A549 (cell line): ENCODE results near the gene HAUS3.

Experiments
- CEBPB ChIP-seq, 2 experiments: fragments of >200 bp in 1 of 2; sonication (Bioruptor Twin) in 1 of 2; formaldehyde crosslinking in 1 of 2; IDR thresholded peaks; 2 replicates each; pipeline ENCODE4 v1.6.1; 2012 to 2016
- EP300 ChIP-seq, 2 experiments: fragments of >200 bp; sonication (Bioruptor Twin); formaldehyde crosslinking; IDR thresholded peaks; 2 replicates in 1 of 2; 3 replicates in 1 of 2; pipeline ENCODE4 v1.6.1; 2016 to 2017
- MAFK ChIP-seq: fragments of 450-650 bp; IDR thresholded peaks from 2 replicates; pipeline ENCODE4 v1.6.1; 2014; ENCODE audit not compliant: partially characterized antibody
- NR3C1 ChIP-seq: fragments of >200 bp; sonication (Bioruptor Twin); formaldehyde crosslinking; IDR thresholded peaks from 3 replicates; pipeline ENCODE4 v1.6.1; 2017
- RCOR1 ChIP-seq: fragments of 150-350 bp; IDR thresholded peaks from 2 replicates; pipeline ENCODE4 v1.6.1; 2014; ENCODE audit warnings: antibody characterized with exemption, low read length, low read depth
- TF ChIP-seq, protein P1 (sequence below): fragments of 450-650 bp; IDR thresholded peaks from 2 replicates; pipeline ENCODE4 v1.6.1; 2014; ENCODE audit warnings: antibody characterized with exemption
- TF ChIP-seq, protein P2 (sequence below): fragments of >200 bp; sonication (Bioruptor Twin); formaldehyde crosslinking; IDR thresholded peaks from 3 replicates; pipeline ENCODE4 v1.5.1; 2016

DNA sequence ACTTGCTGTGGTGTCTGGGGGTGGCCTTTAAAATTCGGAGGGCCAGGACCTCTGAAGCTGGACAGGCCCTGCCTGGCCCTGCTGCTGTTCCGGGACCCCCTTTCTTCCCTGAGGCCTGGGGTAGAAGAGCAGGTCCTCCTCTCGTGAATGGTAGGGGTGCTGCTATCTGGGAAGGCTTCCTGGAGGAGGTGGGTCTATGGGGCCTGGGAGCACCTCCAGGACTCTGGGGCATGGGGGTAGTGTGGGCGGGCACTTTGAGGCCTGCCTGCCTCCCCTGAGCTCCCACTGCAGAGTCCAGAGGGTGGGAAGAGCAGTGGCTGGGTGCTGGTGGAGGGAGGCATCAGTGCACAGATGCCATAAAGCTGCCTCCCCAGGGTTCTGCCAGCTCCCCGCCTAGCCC lies 24.9 kb upstream of the HAUS3 start:
- TF ChIP-seq, protein P1, sequence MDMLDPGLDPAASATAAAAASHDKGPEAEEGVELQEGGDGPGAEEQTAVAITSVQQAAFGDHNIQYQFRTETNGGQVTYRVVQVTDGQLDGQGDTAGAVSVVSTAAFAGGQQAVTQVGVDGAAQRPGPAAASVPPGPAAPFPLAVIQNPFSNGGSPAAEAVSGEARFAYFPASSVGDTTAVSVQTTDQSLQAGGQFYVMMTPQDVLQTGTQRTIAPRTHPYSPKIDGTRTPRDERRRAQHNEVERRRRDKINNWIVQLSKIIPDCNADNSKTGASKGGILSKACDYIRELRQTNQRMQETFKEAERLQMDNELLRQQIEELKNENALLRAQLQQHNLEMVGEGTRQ: no peak
- TF ChIP-seq, protein P2, sequence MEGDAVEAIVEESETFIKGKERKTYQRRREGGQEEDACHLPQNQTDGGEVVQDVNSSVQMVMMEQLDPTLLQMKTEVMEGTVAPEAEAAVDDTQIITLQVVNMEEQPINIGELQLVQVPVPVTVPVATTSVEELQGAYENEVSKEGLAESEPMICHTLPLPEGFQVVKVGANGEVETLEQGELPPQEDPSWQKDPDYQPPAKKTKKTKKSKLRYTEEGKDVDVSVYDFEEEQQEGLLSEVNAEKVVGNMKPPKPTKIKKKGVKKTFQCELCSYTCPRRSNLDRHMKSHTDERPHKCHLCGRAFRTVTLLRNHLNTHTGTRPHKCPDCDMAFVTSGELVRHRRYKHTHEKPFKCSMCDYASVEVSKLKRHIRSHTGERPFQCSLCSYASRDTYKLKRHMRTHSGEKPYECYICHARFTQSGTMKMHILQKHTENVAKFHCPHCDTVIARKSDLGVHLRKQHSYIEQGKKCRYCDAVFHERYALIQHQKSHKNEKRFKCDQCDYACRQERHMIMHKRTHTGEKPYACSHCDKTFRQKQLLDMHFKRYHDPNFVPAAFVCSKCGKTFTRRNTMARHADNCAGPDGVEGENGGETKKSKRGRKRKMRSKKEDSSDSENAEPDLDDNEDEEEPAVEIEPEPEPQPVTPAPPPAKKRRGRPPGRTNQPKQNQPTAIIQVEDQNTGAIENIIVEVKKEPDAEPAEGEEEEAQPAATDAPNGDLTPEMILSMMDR: no peak
- TF ChIP-seq RCOR1 (no peak), NR3C1 (no peak), MAFK (no peak), EP300 (IDR thresholded peaks at IDR 0.05) (no peak), CEBPB (IDR thresholded peaks at IDR 0.05) (no peak)
